Measurements from ENCODE around the gene FGGY. TPM values are rescaled to one million over a fixed set of nuclear protein-coding genes. Genes with fewer than 3 reads are reported as not detected.

FGGY gene
- total RNA-seq, 4 donors from 2014 or later: 24.9 to 35.9 (median 30.5) TPM

DNA sequence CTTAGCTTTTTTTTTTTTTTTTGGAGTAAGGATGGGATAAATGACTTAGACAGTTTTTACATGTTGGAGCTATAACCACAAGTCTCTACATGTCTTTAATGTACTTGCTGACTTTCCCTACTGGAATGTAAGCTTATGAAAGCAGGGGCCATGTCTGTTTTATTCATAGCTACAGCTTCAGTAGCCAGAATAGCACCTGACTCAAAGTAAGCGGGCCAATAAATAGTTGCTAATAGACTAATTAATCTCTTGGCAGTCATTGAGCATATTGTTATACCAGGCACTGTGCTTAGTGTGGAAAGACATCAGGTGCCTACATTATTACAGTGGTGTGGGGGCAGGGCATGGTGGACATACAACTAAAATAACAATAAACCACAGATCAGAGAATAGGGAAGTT is 433.4 kb downstream of the FGGY start:
- Histone ChIP-seq H3K4me1 (peaks cover 25% of the 10 kb centered on the region in 2 donors), H3K27me3 (no peaks in the 10 kb centered on the region), H3K4me3 (no peak overlapping the region), H3K36me3 (no peaks in the 10 kb centered on the region), H3K27ac (peak overlapping the region; percentile 78 to 86 (median 83)), H3K9me3 (no peaks in the 10 kb centered on the region)
- in situ Hi-C loops (cut with MboI; ENCODE audit: low sequenced_read_pairs in 4 of 4) (no loop called here), intact Hi-C loops (cut with DNase I; ENCODE audit: low total_unique reads) (no loop called here)
- peak; percentile 72 to 74 for ATAC-seq
- no peak for DNase-seq
- TF ChIP-seq POLR2A (IDR thresholded peaks at IDR 0.05): no peak
- TF ChIP-seq, protein P1, sequence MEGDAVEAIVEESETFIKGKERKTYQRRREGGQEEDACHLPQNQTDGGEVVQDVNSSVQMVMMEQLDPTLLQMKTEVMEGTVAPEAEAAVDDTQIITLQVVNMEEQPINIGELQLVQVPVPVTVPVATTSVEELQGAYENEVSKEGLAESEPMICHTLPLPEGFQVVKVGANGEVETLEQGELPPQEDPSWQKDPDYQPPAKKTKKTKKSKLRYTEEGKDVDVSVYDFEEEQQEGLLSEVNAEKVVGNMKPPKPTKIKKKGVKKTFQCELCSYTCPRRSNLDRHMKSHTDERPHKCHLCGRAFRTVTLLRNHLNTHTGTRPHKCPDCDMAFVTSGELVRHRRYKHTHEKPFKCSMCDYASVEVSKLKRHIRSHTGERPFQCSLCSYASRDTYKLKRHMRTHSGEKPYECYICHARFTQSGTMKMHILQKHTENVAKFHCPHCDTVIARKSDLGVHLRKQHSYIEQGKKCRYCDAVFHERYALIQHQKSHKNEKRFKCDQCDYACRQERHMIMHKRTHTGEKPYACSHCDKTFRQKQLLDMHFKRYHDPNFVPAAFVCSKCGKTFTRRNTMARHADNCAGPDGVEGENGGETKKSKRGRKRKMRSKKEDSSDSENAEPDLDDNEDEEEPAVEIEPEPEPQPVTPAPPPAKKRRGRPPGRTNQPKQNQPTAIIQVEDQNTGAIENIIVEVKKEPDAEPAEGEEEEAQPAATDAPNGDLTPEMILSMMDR (IDR thresholded peaks at IDR 0.05 in 4 of 5, conservative IDR thresholded peaks at IDR 0.05 in 1 of 5): no peak

DNA sequence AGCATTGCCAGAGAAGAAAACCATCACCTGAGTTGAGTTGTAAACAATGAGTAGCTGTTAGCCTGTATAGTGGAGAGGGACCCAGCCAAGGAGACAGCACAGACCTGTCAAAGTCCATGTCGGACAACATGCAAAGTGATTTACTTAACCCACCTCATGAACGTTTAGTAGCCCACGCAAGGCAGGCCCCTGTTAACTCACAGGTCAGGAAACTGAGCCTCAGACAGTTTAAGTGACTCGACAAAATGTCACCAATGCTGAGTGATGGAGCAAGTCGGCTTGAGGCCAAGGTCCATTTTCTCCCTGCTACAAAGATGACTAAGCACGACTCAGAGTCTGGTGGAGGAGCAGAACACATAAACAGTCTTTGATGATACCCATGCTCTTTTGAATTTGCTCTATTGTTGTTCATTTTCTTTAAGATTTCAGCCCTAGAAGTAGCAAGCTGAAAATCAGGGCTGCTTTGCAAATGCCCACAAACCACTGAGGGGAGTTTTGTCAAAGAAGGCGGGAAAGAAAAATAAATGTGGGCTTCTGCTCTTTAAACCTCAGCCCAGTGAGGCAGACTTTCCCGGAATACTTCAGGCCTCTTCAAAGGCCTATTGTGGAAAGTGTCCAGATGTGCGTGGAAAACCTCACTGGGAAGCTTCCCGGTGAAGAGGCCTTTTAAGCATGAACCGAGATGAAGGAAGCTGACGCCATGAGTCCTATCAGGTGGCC is 434.0 kb downstream of the FGGY start:
- H3K36me3 ChIP-seq: no peaks in the 10 kb centered on the region
- ATAC-seq (peak; percentile 90 to 91), DNase-seq (peak; percentile 68 to 91)
- no peak overlapping the region for H3K4me3 ChIP-seq
- H3K4me1 ChIP-seq: peaks cover 25% of the 10 kb centered on the region in 2 donors
- no peaks in the 10 kb centered on the region for H3K9me3 ChIP-seq
- in situ Hi-C loops (cut with MboI; ENCODE audit: low sequenced_read_pairs in 4 of 4) (no loop called here), intact Hi-C loops (cut with DNase I; ENCODE audit: low total_unique reads) (no loop called here)
- TF ChIP-seq, protein P1 (IDR thresholded peaks at IDR 0.05 in 4 of 5, conservative IDR thresholded peaks at IDR 0.05 in 1 of 5): no peak
- no peak for TF ChIP-seq POLR2A (IDR thresholded peaks at IDR 0.05)
- no peaks in the 10 kb centered on the region for H3K27me3 ChIP-seq
- peak overlapping the region; percentile 78 to 86 (median 83) for H3K27ac ChIP-seq

DNA sequence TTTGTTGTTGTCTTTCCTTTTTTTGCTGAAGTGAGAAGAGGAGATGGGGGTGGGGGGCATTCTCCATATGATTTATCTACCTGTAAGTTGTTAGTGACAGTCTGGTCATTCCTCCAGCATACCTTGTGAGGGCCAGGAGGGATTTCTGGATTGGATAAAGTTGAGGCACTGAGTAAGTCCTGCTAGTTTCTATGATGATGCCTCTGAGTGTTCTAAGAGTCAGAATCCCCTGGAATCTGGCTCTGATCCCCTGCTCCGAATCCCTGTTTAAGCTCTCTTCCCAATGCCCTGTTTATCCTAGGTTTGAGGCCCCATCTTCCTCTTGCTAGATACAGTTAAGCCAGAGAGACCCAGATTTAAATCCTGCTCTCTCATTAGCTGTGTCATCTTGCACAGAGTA is 434.7 kb downstream of the FGGY start:
- intact Hi-C loops (cut with DNase I; ENCODE audit: low total_unique reads): no loop called here
- H3K4me3 ChIP-seq: no peak overlapping the region
- no peaks in the 10 kb centered on the region for H3K27me3 ChIP-seq
- H3K9me3 ChIP-seq: no peaks in the 10 kb centered on the region
- DNase-seq: no peak
- H3K27ac ChIP-seq: peak overlapping the region; percentile 78 to 86 (median 83)
- ATAC-seq: no peak
- in situ Hi-C loops (cut with MboI; ENCODE audit: low sequenced_read_pairs in 4 of 4): no loop called here
- H3K36me3 ChIP-seq: no peaks in the 10 kb centered on the region
- peaks cover 25% of the 10 kb centered on the region in 2 donors for H3K4me1 ChIP-seq
- no peak for TF ChIP-seq POLR2A (IDR thresholded peaks at IDR 0.05)
- TF ChIP-seq, protein P1 (IDR thresholded peaks at IDR 0.05 in 4 of 5, conservative IDR thresholded peaks at IDR 0.05 in 1 of 5): no peak

DNA sequence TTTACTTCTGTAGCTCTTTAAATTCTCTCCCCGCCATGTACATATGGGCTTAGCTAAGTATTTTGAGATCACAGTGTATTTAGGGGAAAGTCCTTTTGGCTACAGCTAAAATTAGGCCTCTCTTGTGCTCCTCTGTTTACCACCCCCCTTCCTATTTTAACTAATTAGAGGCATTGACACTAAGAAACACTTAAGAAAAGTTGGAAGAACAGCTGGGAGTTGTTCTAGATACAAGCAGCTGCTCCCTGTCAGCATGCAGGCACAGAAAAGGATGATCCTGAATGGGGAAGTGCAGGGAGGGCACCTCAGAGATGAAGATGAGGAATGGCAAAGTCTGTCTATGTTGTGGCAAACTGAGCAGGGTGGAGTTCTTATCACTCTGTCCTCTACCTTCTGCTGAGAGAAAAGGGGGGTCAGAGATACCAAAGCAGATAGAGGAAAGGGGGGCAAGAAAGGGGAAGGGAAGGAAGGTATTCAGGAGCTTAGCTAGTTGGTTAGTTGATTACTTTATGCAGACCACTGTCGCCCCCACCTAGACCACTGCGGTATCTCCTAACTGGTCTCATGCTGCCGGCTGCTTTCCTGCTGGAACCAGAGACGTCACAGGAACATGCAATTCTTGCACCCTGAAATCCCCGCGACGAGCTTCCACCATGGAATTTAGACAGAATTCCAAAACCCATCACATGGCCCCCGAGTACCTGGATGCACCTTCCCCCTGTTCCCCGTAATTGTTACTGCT is 435.5 kb downstream of the FGGY start:
- no peak for TF ChIP-seq POLR2A (IDR thresholded peaks at IDR 0.05)
- TF ChIP-seq, protein P1 (IDR thresholded peaks at IDR 0.05 in 4 of 5, conservative IDR thresholded peaks at IDR 0.05 in 1 of 5): no peak
- Histone ChIP-seq H3K4me3 (no peak overlapping the region), H3K27ac (peak overlapping the region in 1 of 4 donors; percentile 85), H3K9me3 (no peaks in the 10 kb centered on the region), H3K36me3 (no peaks in the 10 kb centered on the region), H3K4me1 (peaks cover 25% of the 10 kb centered on the region in 2 donors), H3K27me3 (no peaks in the 10 kb centered on the region)
- intact Hi-C loops (cut with DNase I; ENCODE audit: low total_unique reads) (no loop called here), in situ Hi-C loops (cut with MboI; ENCODE audit: low sequenced_read_pairs in 4 of 4) (no loop called here)
- ATAC-seq (no peak), DNase-seq (no peak)
